BE2C (cell line): Measurements from ENCODE around the gene TUBB.
A peak's percentile ranks its signal among the peaks of the same experiment; 100 is the strongest.
"Not testable (repeated sequence)": the region's sequence is repeated elsewhere in the genome, so short reads cannot be mapped to it uniquely, and the experiment has no call there.

Source experiments
- DNase-seq: peaks from one replicate; pipeline ENCODE4 v3.0.0-alpha.2; 2020
- H3K27me3 ChIP-seq: fragments of 250-450 bp; sonication (Bioruptor Pico); 2 replicates; pipeline ENCODE4 v1.5.1; 2020; ENCODE audit warnings: mild to moderate bottlenecking
- H3K36me3 ChIP-seq: fragments of 250-450 bp; sonication (Bioruptor Pico); 2 replicates; pipeline ENCODE4 v1.5.1; 2020; ENCODE audit warnings: mild to moderate bottlenecking
- H3K4me1 ChIP-seq: fragments of 250-450 bp; sonication (Bioruptor Pico); 2 replicates; pipeline ENCODE4 v1.5.1; 2020
- H3K4me3 ChIP-seq: 2 replicates; pipeline ENCODE4 v1.5.1; 2011; ENCODE audit warnings: low read depth, low read length
- H3K9me3 ChIP-seq: fragments of 250-450 bp; sonication (Bioruptor Pico); 2 replicates; pipeline ENCODE4 v1.5.1; 2020
- CTCF ChIP-seq: IDR thresholded peaks from 2 replicates; pipeline ENCODE4 v1.5.1; 2012; ENCODE audit warnings: mild to moderate bottlenecking, low read depth, low read length

Gene TUBB

GRCh38 chr6:30717129-30717844 is 2.9 kb upstream of the TUBB start, which contains the start of gene MDC1:
MDC1 (minus strand) TSS chr6:30717281; CDS start chr6:30715175, 2,106 bp downstream.
- H3K36me3 ChIP-seq: peaks cover 34% of the 10 kb centered on the region
- H3K4me1 ChIP-seq: no peaks in the 10 kb centered on the region; the same call in 1 of the 2 replicates
- H3K9me3 ChIP-seq: no peaks in the 10 kb centered on the region
- H3K27me3 ChIP-seq: peaks cover 3% of the 10 kb centered on the region
- peak; percentile 40 for TF ChIP-seq CTCF
- peak within 1 kb of the TSS; percentile 75 for H3K4me3 ChIP-seq
- peak; percentile 99 for DNase-seq

- not testable (repeated sequence) for H3K4me1 ChIP-seq, DNase-seq, H3K27me3 ChIP-seq, H3K9me3 ChIP-seq
- Histone ChIP-seq H3K36me3 (peaks cover 34% of the 10 kb centered on the region), H3K4me3 (peak overlapping the region; percentile 75)
These were observed 2.1 kb upstream of the TUBB start for GRCh38 chr6:30717845-30718720.

GRCh38 chr6:30719356-30719755 is 796 bp upstream of the TUBB start:
- peaks cover 3% of the 10 kb centered on the region for H3K27me3 ChIP-seq
- peaks cover 39% of the 10 kb centered on the region for H3K36me3 ChIP-seq
- peaks cover 6% of the 10 kb centered on the region for H3K4me1 ChIP-seq
- DNase-seq: no peak
- H3K9me3 ChIP-seq: no peaks in the 10 kb centered on the region
- no peak for TF ChIP-seq CTCF
- peak overlapping the region; percentile 96 for H3K4me3 ChIP-seq

GRCh38 chr6:30720738-30721197 is 616 bp downstream of the TUBB start:
- peak overlapping the region; percentile 96 for H3K4me3 ChIP-seq
- peaks cover 6% of the 10 kb centered on the region for H3K4me1 ChIP-seq
- no peak for TF ChIP-seq CTCF
- peak; percentile 85 for DNase-seq
- H3K27me3 ChIP-seq: peaks cover 3% of the 10 kb centered on the region
- H3K9me3 ChIP-seq: no peaks in the 10 kb centered on the region
- peaks cover 53% of the 10 kb centered on the region for H3K36me3 ChIP-seq

GRCh38 chr6:30721198-30722024 is 1.3 kb downstream of the TUBB start:
- Histone ChIP-seq H3K4me1 (peaks cover 6% of the 10 kb centered on the region), H3K27me3 (peaks cover 3% of the 10 kb centered on the region), H3K36me3 (peaks cover 56% of the 10 kb centered on the region), H3K4me3 (peak overlapping the region; percentile 96), H3K9me3 (no peaks in the 10 kb centered on the region)
- TF ChIP-seq CTCF: 0 out of 2 replicates have a peak, but pooled peaks have one; percentile 15
- DNase-seq: peak; percentile 95

GRCh38 chr6:30722025-30722279 is 1.8 kb downstream of the TUBB start:
- peak overlapping the region; percentile 96 for H3K4me3 ChIP-seq
- not testable (repeated sequence) for DNase-seq
- peaks cover 56% of the 10 kb centered on the region for H3K36me3 ChIP-seq

More at GRCh38 chr6:30722025-30722279, 1.8 kb downstream of the TUBB start:
- not testable (repeated sequence) for H3K9me3 ChIP-seq, H3K4me1 ChIP-seq, H3K27me3 ChIP-seq
